Stomach (tissue), 9 donors: ENCODE results near the gene KDM4B. TPM values are rescaled to one million over a fixed set of nuclear protein-coding genes. Genes with fewer than 3 reads are reported as not detected.

Experiments
- DNase-seq, 2 donors: peaks; one replicate each; pipeline versions ENCODE4 v3.0.0 to v3.0.0-alpha.2; 2013 to 2019
- H3K27ac ChIP-seq, 5 donors: fragments of 200-600 bp in 4 of 5; sonication (generic) in 4 of 5; one replicate each; pipeline ENCODE4 v1.5.1; 2013 to 2019; ENCODE audit warnings: mild to moderate bottlenecking in 1 of 5, moderate library complexity in 1 of 5
- H3K27me3 ChIP-seq, 3 donors: fragments of 200-600 bp; sonication (generic); one replicate each; pipeline ENCODE4 v1.5.1; 2017 to 2019; ENCODE audit warnings: mixed run types in 1 of 3
- H3K36me3 ChIP-seq, 4 donors: fragments of 200-600 bp; sonication (generic); 1 replicate in 3 of 4; 2 replicates in 1 of 4; pipeline ENCODE4 v1.5.1; 2016 to 2019
- H3K4me1 ChIP-seq, 4 donors: fragments of 200-600 bp; sonication (generic); one replicate each; pipeline ENCODE4 v1.5.1; 2016 to 2019
- H3K4me3 ChIP-seq, 4 donors: fragments of 200-600 bp; sonication (generic) in 3 of 4; one replicate each; pipeline ENCODE4 v1.5.1; 2016 to 2019; ENCODE audit warnings: mild to moderate bottlenecking in 1 of 4
- H3K9me3 ChIP-seq, 4 donors: fragments of 200-600 bp; sonication (generic); one replicate each; pipeline ENCODE4 v1.5.1; 2016 to 2019
- CTCF ChIP-seq, 7 experiments: fragments of 450-650 bp in 4 of 7; fragments of 200-600 bp in 3 of 7; sonication (generic) in 3 of 7; IDR thresholded peaks; one replicate each; pipeline ENCODE4 v1.5.1; 2016 to 2019; ENCODE audit warnings: antibody characterized with exemption in 7 of 7, control low read depth in 2 of 7, mild to moderate bottlenecking in 1 of 7
- EP300 ChIP-seq: sonication (generic); formaldehyde crosslinking; IDR thresholded peaks from one replicate; pipeline ENCODE4 v1.6.1; 2017; ENCODE audit warnings: antibody characterized with exemption
- POLR2A ChIP-seq, 4 donors: fragments of 450-650 bp; IDR thresholded peaks; one replicate each; pipeline ENCODE4 v1.6.1; 2016; ENCODE audit warnings: antibody characterized with exemption in 4 of 4, control low read depth in 2 of 4, mild to moderate bottlenecking in 1 of 4, moderate library complexity in 1 of 4
- POLR2AphosphoS5 ChIP-seq, 3 donors: sonication (generic); formaldehyde crosslinking; IDR thresholded peaks; one replicate each; pipeline ENCODE4 v1.6.1; 2016; ENCODE audit warnings: antibody characterized with exemption in 3 of 3
- WGBS, 5 donors: extraction: QIAGEN DNeasy Blood & Tissue Kit in 3 of 5; methylation state at CpG; one replicate each; pipeline versions ENCODE4 v1.1.5 to v1.1.7; 2013 to 2018; 5-methylcytosine and 5-hydroxymethylcytosine counted together
- intact Hi-C: fragments of 100-400 bp; cut with DNase I; formaldehyde crosslinking; loops from one replicate; pipeline ENCODE4 v1.15.1; 2023; ENCODE audit warnings: low total_unique reads
- polyA plus RNA-seq, 3 donors: library from polyadenylated mRNA; stranded (reverse); fragments of 200-250 nt; gene quantifications; one replicate each; pipeline ENCODE4 v1.2.3, GENCODE V29; 2013
- total RNA-seq, 5 donors: library from RNA; depleted of rRNA; stranded (reverse); fragments of >200 nt; gene quantifications; one replicate each; pipeline versions ENCODE4 v1.1.0 to v1.2.3, GENCODE V29; 2014 to 2016
- donor health status: healthy with polysubstance abuse.
- donor health status: Bipolar disorder and iron deficiency.
- donor health status: healthy.

KDM4B gene
- total and polyA plus RNA-seq, 8 donors = 5.2 to 202 (median 29.4) TPM

GRCh38 chr19:4929186-4929585 lies 39.7 kb upstream of the KDM4B start:
- Histone ChIP-seq H3K4me1 (peaks cover 0 to 5% (median 0%) of the 10 kb centered on the region in 4 donors), H3K4me3 (no peak overlapping the region), H3K9me3 (no peaks in the 10 kb centered on the region), H3K36me3 (peaks cover 0 to 24% (median 0%) of the 10 kb centered on the region in 4 donors), H3K27ac (no peak overlapping the region), H3K27me3 (no peaks in the 10 kb centered on the region)
- 93 to 100% (median 95%) methylated on average over 4 to 22 of the region's 22 CpGs for WGBS, 5 donors
- no peak for TF ChIP-seq CTCF (IDR thresholded peaks at IDR 0.05)
- no peak for TF ChIP-seq POLR2AphosphoS5 (IDR thresholded peaks at IDR 0.05)
- no peak for TF ChIP-seq POLR2A (IDR thresholded peaks at IDR 0.05)
- TF ChIP-seq EP300 = no peak
- DNase-seq = no peak
- intact Hi-C loops = no loop called here

- intact Hi-C loops = no loop called here
- Histone ChIP-seq H3K4me3 (no peak overlapping the region), H3K27ac (no peak overlapping the region), H3K27me3 (no peaks in the 10 kb centered on the region), H3K4me1 (peaks cover 0 to 5% (median 0%) of the 10 kb centered on the region in 4 donors), H3K36me3 (peaks cover 0 to 31% (median 0%) of the 10 kb centered on the region in 4 donors), H3K9me3 (no peaks in the 10 kb centered on the region)
- TF ChIP-seq EP300 = no peak
- TF ChIP-seq POLR2AphosphoS5 (IDR thresholded peaks at IDR 0.05) = no peak
- TF ChIP-seq POLR2A (IDR thresholded peaks at IDR 0.05) = no peak
- no peak for TF ChIP-seq CTCF (IDR thresholded peaks at IDR 0.05)
- 90 to 94% (median 93%) methylated on average over 21 to 28 of the region's 28 CpGs for WGBS, 5 donors
- no peak for DNase-seq
Observed at GRCh38 chr19:4930664-4931063, 38.2 kb upstream of the KDM4B start.

GRCh38 chr19:4932711-4933110 lies 36.2 kb upstream of the KDM4B start:
- intact Hi-C loops = no loop called here
- Histone ChIP-seq H3K4me3 (no peak overlapping the region), H3K4me1 (peaks cover 0 to 5% (median 0%) of the 10 kb centered on the region in 4 donors), H3K27ac (peak overlapping the region in 3 of 5 donors; percentile 38 to 68 (median 65)), H3K9me3 (no peaks in the 10 kb centered on the region), H3K27me3 (no peaks in the 10 kb centered on the region), H3K36me3 (peaks cover 0 to 35% (median 0%) of the 10 kb centered on the region in 4 donors)
- DNase-seq = no peak
- TF ChIP-seq EP300 (no peak), POLR2AphosphoS5 (IDR thresholded peaks at IDR 0.05) (no peak), CTCF (IDR thresholded peaks at IDR 0.05) (no peak), POLR2A (IDR thresholded peaks at IDR 0.05) (no peak)
- WGBS, 5 donors = 95 to 97% (median 97%) methylated on average over 12 to 32 of the region's 32 CpGs

GRCh38 chr19:4933528-4933927 lies 35.4 kb upstream of the KDM4B start:
- 25 to 50% (median 40%) methylated on average over 7 of the region's 7 CpGs for WGBS, 5 donors
- Histone ChIP-seq H3K36me3 (peaks cover 0 to 35% (median 0%) of the 10 kb centered on the region in 4 donors), H3K27me3 (no peaks in the 10 kb centered on the region), H3K9me3 (no peaks in the 10 kb centered on the region), H3K27ac (peak overlapping the region in 3 of 5 donors; percentile 38 to 68 (median 65)), H3K4me3 (no peak overlapping the region), H3K4me1 (peaks cover 0 to 5% (median 0%) of the 10 kb centered on the region in 4 donors)
- TF ChIP-seq CTCF (IDR thresholded peaks at IDR 0.05) = no peak
- peak in 2 of 3 donors; percentile 9 to 21 for TF ChIP-seq POLR2AphosphoS5 (IDR thresholded peaks at IDR 0.05)
- TF ChIP-seq POLR2A (IDR thresholded peaks at IDR 0.05) = no peak
- peak; percentile 46 to 47 for DNase-seq
- intact Hi-C loops = no loop called here
